GM19438 (cell line): ENCODE data around the gene POPDC2.

Experiments used
- ATAC-seq: cut with Tn5 transposase; IDR thresholded peaks from one replicate; pipeline ENCODE4 v1.9.1; 2021; ENCODE audit warnings: low read depth; ENCODE audit not compliant: unreplicated experiment

POPDC2 gene

GRCh38 chr3:119642746-119643473 lies 17.5 kb downstream of the POPDC2 start:
- no peak for ATAC-seq

GRCh38 chr3:119641416-119641815 lies 19.0 kb downstream of the POPDC2 start:
- ATAC-seq: no peak

- no peak for ATAC-seq
Observed at GRCh38 chr3:119639494-119640350, 20.7 kb downstream of the POPDC2 start.

- peak; percentile 43 for ATAC-seq
Observed at GRCh38 chr3:119637679-119638477, 22.5 kb downstream of the POPDC2 start.

GRCh38 chr3:119636891-119637611 lies 23.3 kb downstream of the POPDC2 start:
- no peak for ATAC-seq

- no peak for ATAC-seq
Observed at GRCh38 chr3:119636249-119636648, 24.1 kb downstream of the POPDC2 start.

- no peak for ATAC-seq
Observed at GRCh38 chr3:119635719-119636118, 24.7 kb downstream of the POPDC2 start.

- ATAC-seq: no peak
Observed at GRCh38 chr3:119632829-119633228, 27.6 kb downstream of the POPDC2 start.

- ATAC-seq: no peak
Observed at GRCh38 chr3:119632216-119632615, 28.2 kb downstream of the POPDC2 start.

GRCh38 chr3:119631516-119631915 lies 28.9 kb downstream of the POPDC2 start:
- no peak for ATAC-seq

- no peak for ATAC-seq
Observed at GRCh38 chr3:119630880-119631329, 29.5 kb downstream of the POPDC2 start.

- no peak for ATAC-seq
Observed at GRCh38 chr3:119630128-119630879, 30.1 kb downstream of the POPDC2 start.

- ATAC-seq: no peak
Observed at GRCh38 chr3:119628816-119629445, 31.5 kb downstream of the POPDC2 start.

- no peak for ATAC-seq
Observed at GRCh38 chr3:119628390-119628789, 32.0 kb downstream of the POPDC2 start.

GRCh38 chr3:119627461-119627860 lies 32.9 kb downstream of the POPDC2 start:
- no peak for ATAC-seq

- no peak for ATAC-seq
Observed at GRCh38 chr3:119626196-119626595, 34.2 kb downstream of the POPDC2 start.

GRCh38 chr3:119625451-119626153 lies 34.8 kb downstream of the POPDC2 start:
- ATAC-seq: no peak

- ATAC-seq: no peak
Observed at GRCh38 chr3:119624002-119624720, 36.2 kb downstream of the POPDC2 start.
